CD4-positive, alpha-beta T cell treated with Interleukin-6 for 4 hours (primary cell): ENCODE data around the gene PACC1.
"Not testable (repeated sequence)": the region's sequence is repeated elsewhere in the genome, so short reads cannot be mapped to it uniquely, and the experiment has no call there.

Experiments used
- DNase-seq: peaks from one replicate; pipeline ENCODE4 v3.0.0-alpha.2; 2020; ENCODE audit warnings: mixed read lengths

Gene PACC1

GRCh38 chr1:212395678-212396437 is 18.8 kb downstream of the PACC1 start:
- not testable (repeated sequence) for DNase-seq

GRCh38 chr1:212388985-212389716 is 25.5 kb downstream of the PACC1 start:
- no peak for DNase-seq

DNA sequence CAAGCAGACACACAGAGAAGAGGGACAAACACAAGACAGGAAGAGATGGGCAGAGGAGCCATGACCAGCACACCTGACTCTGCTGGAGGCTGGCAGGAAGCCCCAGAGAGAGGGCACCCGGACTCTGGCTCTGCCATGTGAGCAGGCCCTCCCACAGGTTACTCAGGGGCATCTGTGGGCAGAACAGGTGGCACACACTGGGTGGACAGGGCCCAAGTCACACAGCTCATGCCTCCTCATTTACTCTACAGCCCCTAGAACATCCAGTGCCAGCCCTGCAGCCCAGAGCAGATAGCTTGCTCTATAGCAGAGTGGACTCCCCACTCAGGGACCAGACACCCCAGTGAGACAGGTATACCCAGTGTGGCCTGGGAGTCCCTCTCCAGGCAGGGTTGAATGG is 28.7 kb downstream of the PACC1 start:
- DNase-seq: no peak

DNA sequence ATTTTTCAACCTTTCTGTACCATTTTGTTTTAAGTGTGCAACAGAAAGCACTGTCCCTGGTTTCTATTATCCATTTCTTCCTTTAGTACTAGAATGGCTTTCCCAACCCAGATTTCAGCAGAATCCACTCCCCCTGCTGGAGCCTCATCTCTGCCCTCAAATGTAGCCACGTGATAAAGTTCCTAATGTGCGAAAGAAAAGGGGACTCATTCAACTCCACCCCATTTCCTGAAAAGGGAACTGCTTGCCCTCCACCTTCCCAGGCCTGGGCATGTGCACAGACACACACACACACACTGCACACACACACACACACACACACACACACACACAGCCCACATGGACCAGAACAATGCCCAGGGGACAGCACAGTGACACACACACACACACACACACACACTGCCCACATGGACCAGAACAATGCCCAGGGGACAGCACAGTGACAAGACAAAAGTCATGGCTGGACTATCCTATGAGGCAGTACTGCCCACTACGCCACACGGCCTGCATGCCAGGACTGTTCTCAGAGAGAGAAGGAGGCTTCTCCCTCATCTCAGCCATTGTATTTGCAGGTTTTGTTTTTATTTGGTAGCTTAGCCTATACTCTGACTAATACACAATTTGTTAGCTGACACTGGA is 33.2 kb downstream of the PACC1 start:
- DNase-seq: no peak

DNA sequence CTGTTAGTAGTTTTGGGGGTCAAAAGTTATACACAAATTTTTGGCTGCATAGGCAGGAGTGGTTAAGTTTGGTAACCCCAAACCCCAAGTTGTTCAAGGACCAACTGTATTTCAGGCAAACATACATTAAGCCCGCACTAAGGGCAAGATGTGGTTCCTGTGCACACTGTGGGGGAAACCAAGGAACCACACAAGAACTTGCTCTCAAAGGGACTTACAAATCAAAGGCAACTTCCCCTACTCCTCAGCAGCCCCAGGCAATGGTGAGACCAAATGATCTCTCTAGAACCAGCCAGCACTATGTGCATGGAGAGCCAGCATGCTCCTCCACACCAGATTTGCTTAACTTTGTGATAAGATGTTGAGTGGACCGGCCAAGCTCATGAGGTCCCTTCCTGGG is 35.3 kb downstream of the PACC1 start:
- no peak for DNase-seq

DNA sequence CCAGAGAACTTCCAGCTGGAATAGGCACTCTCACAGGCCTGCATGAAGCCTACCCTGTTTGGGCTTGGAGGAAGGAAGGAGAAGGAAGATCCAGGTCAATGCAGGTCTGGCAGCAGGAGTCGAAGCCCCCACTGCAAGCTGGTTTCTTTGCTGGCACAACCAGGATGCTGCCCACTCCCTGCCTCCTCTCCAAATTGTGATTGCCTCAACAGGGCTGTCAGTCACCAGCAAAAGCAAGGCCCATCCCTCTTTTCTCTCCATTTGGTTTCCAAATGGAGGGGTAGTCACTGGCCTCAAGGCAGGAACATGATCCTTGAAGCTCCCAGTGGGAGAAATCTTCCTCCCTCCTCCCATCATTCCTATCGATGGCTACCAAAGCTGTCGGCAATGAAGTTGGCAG is 37.0 kb downstream of the PACC1 start:
- DNase-seq: no peak

DNA sequence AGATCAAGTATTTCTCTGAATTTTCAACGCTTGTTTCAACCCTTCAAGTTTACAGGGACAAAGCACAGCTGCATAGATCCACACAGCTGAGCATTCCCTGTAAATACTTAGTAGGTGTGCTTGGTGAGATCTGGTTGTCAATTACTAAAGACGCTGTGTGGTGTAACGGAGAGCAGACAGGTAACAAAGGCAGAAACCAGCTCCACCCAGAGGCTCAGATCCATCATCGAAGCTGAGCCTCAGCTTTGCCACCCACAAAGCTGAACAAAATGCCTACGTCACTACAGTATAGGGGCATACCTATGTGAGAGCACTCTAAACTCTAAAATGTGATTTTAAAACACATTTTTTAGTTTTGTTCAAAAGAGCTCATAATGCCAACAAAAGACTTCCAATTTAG is 38.7 kb downstream of the PACC1 start:
- DNase-seq: no peak

- peak; percentile 50 for DNase-seq
Measured at GRCh38 chr1:212368073-212368484, 46.6 kb downstream of the PACC1 start.

- DNase-seq: no peak
Measured at GRCh38 chr1:212367474-212368072, 47.1 kb downstream of the PACC1 start.

GRCh38 chr1:212366901-212367300 is 47.8 kb downstream of the PACC1 start:
- no peak for DNase-seq

DNA sequence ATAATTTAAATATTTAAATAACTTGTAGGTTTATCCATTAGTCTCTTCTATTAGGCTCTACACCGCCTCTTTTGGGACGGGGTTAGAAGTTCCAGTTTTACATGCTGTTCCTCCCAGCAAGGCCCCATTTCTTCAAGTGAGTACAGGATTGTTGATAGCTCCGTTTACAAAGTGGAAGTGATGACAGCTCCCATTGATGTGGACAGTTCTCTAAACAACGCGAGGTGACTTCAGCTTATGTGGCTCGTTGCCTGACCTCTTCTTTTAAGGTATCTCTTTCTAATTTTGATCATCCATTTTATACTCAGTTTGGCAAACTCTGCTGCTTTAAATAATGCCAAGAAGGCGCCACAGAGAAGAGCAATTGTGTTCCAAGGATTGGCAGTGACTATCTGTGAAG is 49.7 kb downstream of the PACC1 start:
- no peak for DNase-seq

GRCh38 chr1:212359794-212360479 is 54.7 kb downstream of the PACC1 start:
- no peak for DNase-seq

GRCh38 chr1:212355230-212355969 is 59.3 kb downstream of the PACC1 start:
- no peak for DNase-seq

DNA sequence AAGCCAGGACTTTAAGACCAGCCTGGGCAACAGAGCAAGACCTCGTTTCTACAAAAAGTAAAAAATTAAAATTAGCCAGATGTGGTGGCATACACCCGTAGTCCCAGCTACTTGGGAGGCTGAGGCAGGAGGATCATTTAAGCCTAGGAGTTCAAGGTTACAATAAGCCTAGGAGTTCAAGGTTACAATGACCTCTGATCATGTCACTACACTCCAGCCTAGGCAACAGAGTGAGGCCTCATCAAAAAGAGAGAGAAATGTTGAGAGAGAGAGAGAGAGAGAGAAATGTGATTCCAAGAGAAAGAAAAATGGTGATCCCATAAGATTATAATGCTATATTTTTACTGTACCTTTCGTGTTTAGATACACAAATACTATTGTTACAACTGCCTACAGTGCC is 60.2 kb downstream of the PACC1 start:
- no peak for DNase-seq

DNA sequence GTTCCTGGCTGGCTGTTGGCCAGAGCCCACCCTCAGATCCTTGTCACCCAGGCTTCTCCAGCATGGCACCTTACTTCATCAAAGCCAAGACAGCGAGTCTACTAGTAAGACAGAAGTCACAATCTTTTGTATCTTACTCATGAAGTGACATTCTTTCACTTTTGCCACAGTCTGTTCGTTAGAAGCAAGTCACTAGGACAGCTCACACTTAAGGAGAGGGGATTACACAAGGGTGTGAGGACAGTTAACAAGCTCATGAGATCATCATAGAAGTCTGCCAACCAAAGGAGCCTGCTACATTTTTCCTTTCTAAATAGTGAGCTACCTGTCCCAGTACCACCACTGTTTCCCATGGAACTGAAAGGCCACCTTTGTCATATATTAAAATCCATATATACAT is 61.5 kb downstream of the PACC1 start:
- DNase-seq: no peak

GRCh38 chr1:212351588-212352362 is 62.9 kb downstream of the PACC1 start:
- DNase-seq: no peak

- DNase-seq: no peak
Measured at GRCh38 chr1:212346601-212347000, 68.1 kb downstream of the PACC1 start.

DNA sequence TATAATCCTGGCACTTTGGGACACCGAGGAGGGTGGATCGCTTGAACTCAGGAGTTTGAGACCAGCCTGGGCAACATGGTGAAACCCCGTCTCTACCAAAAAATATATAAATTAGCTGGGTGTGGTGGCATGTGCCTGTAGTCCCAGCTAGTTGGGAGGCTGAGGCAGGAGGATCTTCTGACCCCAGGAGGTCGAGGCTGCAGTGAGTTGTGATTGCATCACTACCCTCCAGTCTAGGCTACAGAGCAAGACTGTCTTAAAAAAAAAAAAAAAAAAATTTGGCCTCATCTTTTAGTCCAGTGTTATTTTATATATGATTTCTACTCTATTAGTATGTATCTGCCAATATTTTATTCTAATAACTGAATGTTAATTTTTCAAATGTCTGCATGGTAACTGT is 69.8 kb downstream of the PACC1 start:
- DNase-seq: no peak

GRCh38 chr1:212341090-212341489 is 73.6 kb downstream of the PACC1 start:
- no peak for DNase-seq

DNA sequence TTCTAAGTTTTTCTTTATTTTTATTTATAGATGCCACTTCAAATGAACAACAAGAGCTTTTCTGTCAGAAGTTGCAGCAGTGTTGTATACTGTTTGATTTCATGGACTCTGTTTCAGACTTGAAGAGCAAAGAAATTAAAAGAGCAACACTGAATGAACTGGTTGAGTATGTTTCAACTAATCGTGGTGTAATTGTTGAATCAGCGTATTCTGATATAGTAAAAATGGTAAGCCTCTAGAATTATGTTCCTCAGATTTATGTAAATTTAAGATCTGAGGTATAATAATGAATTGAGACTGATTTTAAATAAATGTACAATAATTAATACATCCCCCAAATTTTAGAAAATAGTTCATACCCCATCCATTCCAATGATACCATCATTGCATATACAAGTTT is 85.6 kb downstream of the PACC1 start:
- no peak for DNase-seq

GRCh38 chr1:212328248-212328647 is 86.4 kb downstream of the PACC1 start:
- DNase-seq: no peak
